ENCODE measurements around the gene KCNH2.

DNA sequence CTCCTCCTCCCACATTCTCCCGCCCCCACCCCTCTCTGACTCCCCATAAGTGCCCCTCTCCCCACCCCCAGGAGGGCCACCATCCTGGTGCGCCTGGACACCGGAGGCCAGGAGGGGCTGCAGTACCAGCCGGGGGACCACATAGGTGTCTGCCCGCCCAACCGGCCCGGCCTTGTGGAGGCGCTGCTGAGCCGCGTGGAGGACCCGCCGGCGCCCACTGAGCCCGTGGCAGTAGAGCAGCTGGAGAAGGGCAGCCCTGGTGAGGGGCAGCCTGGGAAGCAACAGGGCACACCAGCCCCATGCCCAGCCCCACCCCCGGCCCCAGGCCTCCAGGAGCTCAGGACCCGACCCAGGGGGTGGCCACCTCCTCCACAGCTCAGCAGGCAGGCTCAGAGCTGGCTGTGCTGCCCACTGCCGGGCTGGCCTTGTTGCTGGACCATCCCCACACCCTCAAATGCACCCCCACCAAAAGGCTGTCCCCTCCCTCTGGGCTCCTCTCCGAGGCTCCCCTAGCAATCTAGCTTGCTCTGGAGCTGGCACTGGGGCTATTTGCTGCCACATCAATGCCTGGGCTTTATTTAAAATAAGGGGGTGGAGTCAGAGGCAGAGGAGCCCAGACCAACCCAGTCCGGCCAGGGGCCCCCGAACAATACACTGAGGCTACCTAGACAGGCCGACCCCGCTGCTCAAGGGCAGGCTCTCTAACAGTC, 31.4 kb upstream of the KCNH2 start:
- TF ChIP-seq CTCF (IDR thresholded peaks at IDR 0.05) (no peak), POLR2A (IDR thresholded peaks at IDR 0.05) (no peak)
